Esophagus squamous epithelium (tissue), 4 donors: ENCODE measurements around the gene COLQ.

Source experiments
- POLR2A ChIP-seq, 4 donors: fragments of 450-650 bp; IDR thresholded peaks; one replicate each; pipeline ENCODE4 v1.6.1; 2017; ENCODE audit warnings: antibody characterized with exemption in 4 of 4, mild to moderate bottlenecking in 4 of 4, moderate library complexity in 3 of 4
- TF ChIP-seq, protein P1 (sequence below), 6 experiments: fragments of 450-650 bp in 4 of 6; fragments of 200-600 bp in 2 of 6; sonication (generic) in 2 of 6; IDR thresholded peaks; one replicate each; pipeline ENCODE4 v1.5.1; 2016 to 2019; ENCODE audit warnings: antibody characterized with exemption in 6 of 6, mild to moderate bottlenecking in 4 of 6, moderate library complexity in 4 of 6

GRCh38 chr3:15492847-15493360, 28.6 kb downstream of the COLQ start:
- TF ChIP-seq, protein P1, sequence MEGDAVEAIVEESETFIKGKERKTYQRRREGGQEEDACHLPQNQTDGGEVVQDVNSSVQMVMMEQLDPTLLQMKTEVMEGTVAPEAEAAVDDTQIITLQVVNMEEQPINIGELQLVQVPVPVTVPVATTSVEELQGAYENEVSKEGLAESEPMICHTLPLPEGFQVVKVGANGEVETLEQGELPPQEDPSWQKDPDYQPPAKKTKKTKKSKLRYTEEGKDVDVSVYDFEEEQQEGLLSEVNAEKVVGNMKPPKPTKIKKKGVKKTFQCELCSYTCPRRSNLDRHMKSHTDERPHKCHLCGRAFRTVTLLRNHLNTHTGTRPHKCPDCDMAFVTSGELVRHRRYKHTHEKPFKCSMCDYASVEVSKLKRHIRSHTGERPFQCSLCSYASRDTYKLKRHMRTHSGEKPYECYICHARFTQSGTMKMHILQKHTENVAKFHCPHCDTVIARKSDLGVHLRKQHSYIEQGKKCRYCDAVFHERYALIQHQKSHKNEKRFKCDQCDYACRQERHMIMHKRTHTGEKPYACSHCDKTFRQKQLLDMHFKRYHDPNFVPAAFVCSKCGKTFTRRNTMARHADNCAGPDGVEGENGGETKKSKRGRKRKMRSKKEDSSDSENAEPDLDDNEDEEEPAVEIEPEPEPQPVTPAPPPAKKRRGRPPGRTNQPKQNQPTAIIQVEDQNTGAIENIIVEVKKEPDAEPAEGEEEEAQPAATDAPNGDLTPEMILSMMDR (IDR thresholded peaks at IDR 0.05) = no peak
- TF ChIP-seq POLR2A (IDR thresholded peaks at IDR 0.05) = no peak
